ENCODE results near the gene MYO1A.
"Not testable (repeated sequence)": the region's sequence is repeated elsewhere in the genome, so short reads cannot be mapped to it uniquely, and the experiment has no call there.

MYO1A gene

DNA sequence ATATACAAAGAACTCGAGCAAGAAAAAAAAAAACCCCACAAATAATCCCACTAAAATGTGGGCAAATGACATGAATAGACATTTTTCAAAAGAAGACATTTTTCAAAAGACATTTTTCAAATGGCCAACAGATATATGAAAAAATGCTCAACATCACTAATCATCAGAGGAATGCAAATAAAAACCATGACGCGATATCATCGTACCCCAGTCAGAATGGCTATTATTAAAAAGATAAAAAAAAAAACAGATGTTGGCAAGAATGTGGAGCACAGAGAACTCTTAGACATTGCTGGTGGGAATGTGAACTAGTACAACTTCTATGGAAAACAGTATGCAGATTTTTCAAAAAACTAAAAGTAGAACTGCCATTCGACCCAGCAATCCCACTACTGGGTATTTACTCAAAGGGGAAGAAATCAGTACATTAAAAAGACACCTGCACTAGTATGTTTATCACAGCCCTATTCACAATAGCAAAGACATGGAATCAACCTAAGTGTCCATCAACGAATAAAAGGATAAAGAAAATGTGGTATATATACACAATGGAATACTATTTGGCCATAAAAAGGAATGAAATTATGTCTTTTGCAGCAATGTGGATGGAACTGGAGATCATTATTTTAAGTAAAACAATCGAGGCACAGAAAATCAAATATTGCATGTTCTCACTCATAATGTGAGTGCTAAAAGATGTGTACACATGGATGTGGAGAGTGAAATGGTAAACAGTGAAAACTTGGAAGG, 59.9 kb downstream of the MYO1A start:
- TF ChIP-seq, protein P1, sequence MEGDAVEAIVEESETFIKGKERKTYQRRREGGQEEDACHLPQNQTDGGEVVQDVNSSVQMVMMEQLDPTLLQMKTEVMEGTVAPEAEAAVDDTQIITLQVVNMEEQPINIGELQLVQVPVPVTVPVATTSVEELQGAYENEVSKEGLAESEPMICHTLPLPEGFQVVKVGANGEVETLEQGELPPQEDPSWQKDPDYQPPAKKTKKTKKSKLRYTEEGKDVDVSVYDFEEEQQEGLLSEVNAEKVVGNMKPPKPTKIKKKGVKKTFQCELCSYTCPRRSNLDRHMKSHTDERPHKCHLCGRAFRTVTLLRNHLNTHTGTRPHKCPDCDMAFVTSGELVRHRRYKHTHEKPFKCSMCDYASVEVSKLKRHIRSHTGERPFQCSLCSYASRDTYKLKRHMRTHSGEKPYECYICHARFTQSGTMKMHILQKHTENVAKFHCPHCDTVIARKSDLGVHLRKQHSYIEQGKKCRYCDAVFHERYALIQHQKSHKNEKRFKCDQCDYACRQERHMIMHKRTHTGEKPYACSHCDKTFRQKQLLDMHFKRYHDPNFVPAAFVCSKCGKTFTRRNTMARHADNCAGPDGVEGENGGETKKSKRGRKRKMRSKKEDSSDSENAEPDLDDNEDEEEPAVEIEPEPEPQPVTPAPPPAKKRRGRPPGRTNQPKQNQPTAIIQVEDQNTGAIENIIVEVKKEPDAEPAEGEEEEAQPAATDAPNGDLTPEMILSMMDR (IDR thresholded peaks at IDR 0.05; ENCODE audit: borderline replicate concordance, insufficient read depth, low read depth, low read length): no peak
- no peak overlapping the region for H3K4me3 ChIP-seq (ENCODE audit: low read depth, low read length)

DNA sequence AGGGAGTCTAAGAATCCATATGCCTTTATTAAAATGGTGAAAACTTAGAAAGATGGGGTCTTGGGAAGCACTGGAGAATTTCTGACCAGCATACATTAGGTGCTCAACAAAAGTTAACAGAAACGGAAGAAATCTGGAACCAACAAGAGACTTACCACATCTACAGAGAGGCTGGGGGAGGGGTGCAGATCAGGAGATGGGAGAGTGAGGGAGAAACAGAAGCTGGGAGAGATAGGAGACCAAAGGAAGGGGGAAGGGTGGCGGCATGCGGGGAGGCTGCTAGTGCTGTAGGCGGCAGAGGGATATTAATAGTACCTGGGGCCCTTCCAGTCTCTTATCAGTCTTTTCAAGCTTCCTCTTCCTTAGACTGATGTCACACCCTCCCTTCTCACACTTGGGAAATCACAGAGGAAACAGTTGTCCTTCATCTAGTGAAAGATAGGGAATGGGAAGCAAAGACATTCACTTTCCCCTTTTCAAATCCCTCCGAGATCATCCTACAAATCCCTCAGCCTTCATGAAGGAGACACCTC, 61.7 kb downstream of the MYO1A start:
- H3K4me3 ChIP-seq (ENCODE audit: low read depth, low read length): no peak overlapping the region
- TF ChIP-seq, protein P1 (IDR thresholded peaks at IDR 0.05; ENCODE audit: borderline replicate concordance, insufficient read depth, low read depth, low read length): no peak

DNA sequence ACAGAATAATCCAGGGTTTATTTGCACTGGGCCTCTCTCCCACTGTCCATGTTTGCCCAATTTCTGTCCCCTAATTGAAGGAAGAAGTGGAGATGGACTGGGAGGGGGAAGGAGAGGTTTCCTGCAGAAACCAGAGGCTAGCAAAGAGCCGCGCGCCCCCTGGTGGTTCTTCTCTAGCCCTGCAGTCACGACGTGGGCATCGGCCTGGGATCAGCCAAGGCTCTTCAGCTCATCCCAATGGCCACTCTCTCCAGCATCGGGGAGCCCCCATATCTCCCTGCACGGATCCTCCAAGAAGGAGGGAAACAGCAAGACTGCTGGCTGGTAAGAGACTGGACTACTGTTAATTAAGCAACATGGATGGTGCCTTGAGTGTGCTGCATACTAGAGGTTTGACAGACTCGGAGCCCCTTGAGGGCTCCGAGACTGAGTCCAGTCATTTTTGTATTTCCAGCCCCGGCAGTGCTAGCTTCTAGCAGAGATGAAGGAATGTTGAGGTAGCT, 62.3 kb downstream of the MYO1A start:
- no peak overlapping the region for H3K4me3 ChIP-seq (ENCODE audit: low read depth, low read length)
- TF ChIP-seq, protein P1 (IDR thresholded peaks at IDR 0.05; ENCODE audit: borderline replicate concordance, insufficient read depth, low read depth, low read length): peak; percentile 95

DNA sequence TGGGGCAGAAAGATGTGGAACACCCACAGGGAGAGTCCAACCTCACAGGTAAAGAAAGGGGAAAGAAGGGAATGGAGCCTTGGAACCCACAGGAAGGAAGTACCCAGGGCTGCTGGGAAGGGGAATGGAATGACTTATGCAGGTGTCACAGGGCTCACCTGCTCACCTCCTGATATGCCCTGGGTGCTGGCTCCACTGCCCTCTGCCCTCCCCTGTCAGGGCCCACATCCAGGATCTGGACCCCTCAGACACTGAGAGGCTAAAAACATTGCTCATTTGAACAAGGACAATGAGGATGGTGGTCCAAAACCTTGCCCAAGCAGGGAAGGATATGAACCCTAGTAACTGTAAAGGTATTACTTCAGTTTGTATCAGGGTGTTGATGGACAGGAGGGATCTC, 62.9 kb downstream of the MYO1A start:
- TF ChIP-seq, protein P1 (IDR thresholded peaks at IDR 0.05; ENCODE audit: borderline replicate concordance, insufficient read depth, low read depth, low read length): no peak

DNA sequence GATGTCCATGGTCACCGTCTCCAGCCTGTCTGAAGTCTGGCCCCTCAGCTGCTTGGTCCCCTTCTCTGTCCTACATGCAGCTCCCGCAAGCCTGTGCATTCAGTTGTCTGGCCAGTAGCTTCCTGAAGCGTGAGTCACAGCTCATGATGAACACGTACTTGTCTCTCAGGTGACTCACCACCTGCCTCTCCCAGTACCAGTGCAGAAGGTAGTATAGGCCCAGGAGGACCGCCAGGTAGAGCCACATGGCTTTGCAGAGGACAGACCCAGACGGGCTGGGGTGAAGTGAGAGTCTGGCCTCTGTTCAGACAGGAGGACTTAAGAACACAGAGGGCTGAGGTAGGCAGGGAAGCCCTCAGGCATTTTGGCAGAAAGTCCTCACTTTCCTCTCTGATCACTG, 64.2 kb downstream of the MYO1A start:
- not testable (repeated sequence) for H3K4me3 ChIP-seq (ENCODE audit: low read depth, low read length)

More for the DNA sequence above, 62.9 kb downstream of the MYO1A start:
- no peak overlapping the region for H3K4me3 ChIP-seq (ENCODE audit: low read depth, low read length)

DNA sequence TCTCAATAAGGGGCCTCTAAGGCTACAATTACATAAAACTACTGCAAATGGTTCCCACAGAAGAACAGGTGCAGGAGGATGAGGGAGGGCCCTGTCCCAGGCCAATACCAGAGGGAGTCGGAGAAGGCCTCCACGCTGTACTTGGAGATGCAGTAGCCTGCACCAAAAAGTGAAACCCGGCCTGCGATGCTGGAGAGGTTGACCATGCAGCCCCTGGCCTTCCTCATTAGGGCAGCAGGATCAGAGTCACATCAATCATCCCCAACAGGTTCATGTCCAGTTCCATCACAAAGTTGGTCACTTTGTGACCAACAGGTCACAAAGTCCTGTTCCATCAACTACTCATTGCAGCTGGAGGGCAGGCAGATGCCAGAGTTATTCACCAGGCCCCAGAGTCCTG, 66.5 kb downstream of the MYO1A start:
- TF ChIP-seq, protein P1 (IDR thresholded peaks at IDR 0.05; ENCODE audit: borderline replicate concordance, insufficient read depth, low read depth, low read length): no peak
- H3K4me3 ChIP-seq (ENCODE audit: low read depth, low read length): no peak overlapping the region

DNA sequence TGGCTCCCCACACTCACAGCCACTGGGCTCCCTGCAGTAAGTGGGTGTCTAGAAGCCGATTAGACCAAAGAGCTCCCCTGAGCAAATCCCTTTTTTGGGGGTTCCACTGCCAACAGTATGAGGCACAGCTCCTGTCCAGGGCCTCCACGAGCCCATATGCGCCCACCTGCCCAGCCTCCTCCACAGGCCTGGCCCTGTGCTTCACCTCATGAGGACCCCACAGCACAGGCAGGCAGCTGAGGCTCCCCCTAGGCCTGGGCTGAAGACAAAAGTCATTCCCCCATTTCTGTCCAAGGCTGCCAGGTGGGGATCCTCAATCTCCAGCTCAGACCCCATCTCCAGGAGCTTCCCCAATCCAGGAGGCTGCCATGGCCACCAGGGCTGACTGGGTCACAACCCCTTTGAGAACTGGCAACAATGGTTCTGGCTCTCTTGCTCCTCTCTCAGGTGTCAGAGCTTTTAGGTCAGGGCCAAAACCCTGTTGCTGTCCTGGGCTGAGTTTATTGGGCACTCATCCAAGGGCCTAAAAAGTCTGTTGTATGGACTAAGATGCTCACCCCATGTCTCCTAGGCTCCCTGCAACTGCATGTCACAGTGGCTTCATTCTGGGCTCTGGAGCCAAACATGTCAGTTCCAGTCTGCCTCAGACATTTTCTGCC, 67.2 kb downstream of the MYO1A start:
- not testable (repeated sequence) for H3K4me3 ChIP-seq (ENCODE audit: low read depth, low read length)

DNA sequence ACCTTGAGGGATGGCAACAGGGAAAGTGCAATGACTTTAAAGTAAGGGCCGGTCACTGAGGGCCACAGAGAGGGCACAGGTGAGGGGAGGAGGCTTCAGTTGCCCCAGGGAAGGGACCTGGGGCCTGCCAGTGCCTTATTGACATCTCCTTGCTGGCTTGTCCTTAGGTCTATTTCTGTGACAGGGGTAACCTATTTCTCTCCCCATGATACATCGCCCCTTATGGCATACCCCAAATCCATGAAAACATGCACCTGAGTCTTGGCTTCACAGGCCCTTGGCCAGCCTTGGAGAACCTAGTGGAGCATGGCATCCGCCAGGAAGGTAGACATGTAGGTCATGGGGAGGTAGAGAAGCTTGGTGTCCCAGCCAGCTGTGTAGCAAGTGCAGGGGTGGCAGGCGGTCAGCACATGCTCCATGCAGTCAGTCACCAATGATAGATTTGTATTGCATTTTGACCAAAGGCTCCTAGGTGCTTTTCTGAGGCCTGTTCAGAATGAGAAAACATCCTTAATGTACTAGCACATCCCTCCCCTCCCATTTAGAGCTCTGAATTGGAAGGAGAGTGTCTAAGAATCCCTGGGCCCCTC, 68.9 kb downstream of the MYO1A start:
- TF ChIP-seq, protein P1 (IDR thresholded peaks at IDR 0.05; ENCODE audit: borderline replicate concordance, insufficient read depth, low read depth, low read length): no peak
- H3K4me3 ChIP-seq (ENCODE audit: low read depth, low read length): no peak overlapping the region
